Lung (tissue), 12 donors: ENCODE measurements around the gene RASGRP2. TPM values are rescaled to one million over a fixed set of nuclear protein-coding genes. Genes with fewer than 3 reads are reported as not detected.
A peak's percentile ranks its signal among the peaks of the same experiment; 100 is the strongest.

Experiments used
- ATAC-seq: fragments of 200-7000 bp; cut with Tn5 transposase; one replicate; pipeline ENCODE4 v1.9.1; 2020; ENCODE audit warnings: moderate number of reproducible peaks; ENCODE audit not compliant: insufficient read depth, low FRiP score
- DNase-seq, 3 donors: peaks; one replicate each; pipeline ENCODE4 v3.0.0-alpha.2; 2013 to 2017
- H3K27ac ChIP-seq, 2 donors: one replicate each; pipeline ENCODE4 v1.5.1; 2013; ENCODE audit warnings: mild to moderate bottlenecking in 2 of 2, moderate library complexity in 2 of 2, control low read depth in 1 of 2, inconsistent platforms in 1 of 2, low read depth in 1 of 2, low read length in 1 of 2
- H3K27me3 ChIP-seq, 3 donors: one replicate each; pipeline ENCODE4 v1.5.1; 2013; ENCODE audit warnings: low read length in 2 of 3; ENCODE audit not compliant: control insufficient read depth in 3 of 3, insufficient read depth in 3 of 3
- H3K36me3 ChIP-seq, 4 donors: one replicate each; pipeline ENCODE4 v1.5.1; 2013; ENCODE audit warnings: low read length in 4 of 4, mild to moderate bottlenecking in 1 of 4, moderate library complexity in 1 of 4; ENCODE audit not compliant: control insufficient read depth in 4 of 4, insufficient read depth in 4 of 4
- H3K4me1 ChIP-seq, 5 donors: one replicate each; pipeline ENCODE4 v1.5.1; 2013; ENCODE audit warnings: low read length in 5 of 5, mild to moderate bottlenecking in 2 of 5, moderate library complexity in 1 of 5; ENCODE audit not compliant: control insufficient read depth in 5 of 5, insufficient read depth in 5 of 5
- H3K4me3 ChIP-seq: one replicate; pipeline ENCODE4 v1.5.1; 2013; ENCODE audit warnings: mild to moderate bottlenecking, control low read depth, moderate library complexity
- H3K9ac ChIP-seq, 2 donors: one replicate each; pipeline ENCODE4 v1.5.1; 2013; ENCODE audit warnings: low read length in 2 of 2, control low read depth in 1 of 2; ENCODE audit not compliant: insufficient read depth in 1 of 2
- H3K9me3 ChIP-seq, 4 donors: one replicate each; pipeline ENCODE4 v1.5.1; 2013; ENCODE audit warnings: low read length in 3 of 4, mild to moderate bottlenecking in 1 of 4, moderate library complexity in 1 of 4; ENCODE audit not compliant: control insufficient read depth in 4 of 4, insufficient read depth in 3 of 4
- CTCF ChIP-seq: IDR thresholded peaks from 2 replicates; pipeline ENCODE4 v1.5.1; 2012; ENCODE audit warnings: mild to moderate bottlenecking; ENCODE audit errors: control extremely low read depth, extremely low read depth
- WGBS, 2 donors: extraction: QIAGEN DNeasy Blood & Tissue Kit; methylation state at CpG; one replicate each; pipeline ENCODE4 v1.1.7; 2013; 5-methylcytosine and 5-hydroxymethylcytosine counted together
- polyA plus RNA-seq, 2 donors: library from polyadenylated mRNA; stranded (reverse); fragments of 200-250 nt; gene quantifications; one replicate each; pipeline ENCODE4 v1.2.1, GENCODE V29; 2013
- total RNA-seq, 2 donors: library from RNA; depleted of rRNA in 1 of 2; stranded (reverse); fragments of >200 nt in 1 of 2; gene quantifications; one replicate each; pipeline ENCODE4 v1.2.1, GENCODE V29; 2014 to 2021
- donor health status: control.
- donor health status: control.
- donor health status: Bipolar disorder and iron deficiency.
- donor health status: healthy.
- donor health status: DM: yes; HTN: yes; CAD: no.

RASGRP2 gene
- total and polyA plus RNA-seq, 4 donors: 20.0 to 46.4 (median 30.8) TPM

DNA sequence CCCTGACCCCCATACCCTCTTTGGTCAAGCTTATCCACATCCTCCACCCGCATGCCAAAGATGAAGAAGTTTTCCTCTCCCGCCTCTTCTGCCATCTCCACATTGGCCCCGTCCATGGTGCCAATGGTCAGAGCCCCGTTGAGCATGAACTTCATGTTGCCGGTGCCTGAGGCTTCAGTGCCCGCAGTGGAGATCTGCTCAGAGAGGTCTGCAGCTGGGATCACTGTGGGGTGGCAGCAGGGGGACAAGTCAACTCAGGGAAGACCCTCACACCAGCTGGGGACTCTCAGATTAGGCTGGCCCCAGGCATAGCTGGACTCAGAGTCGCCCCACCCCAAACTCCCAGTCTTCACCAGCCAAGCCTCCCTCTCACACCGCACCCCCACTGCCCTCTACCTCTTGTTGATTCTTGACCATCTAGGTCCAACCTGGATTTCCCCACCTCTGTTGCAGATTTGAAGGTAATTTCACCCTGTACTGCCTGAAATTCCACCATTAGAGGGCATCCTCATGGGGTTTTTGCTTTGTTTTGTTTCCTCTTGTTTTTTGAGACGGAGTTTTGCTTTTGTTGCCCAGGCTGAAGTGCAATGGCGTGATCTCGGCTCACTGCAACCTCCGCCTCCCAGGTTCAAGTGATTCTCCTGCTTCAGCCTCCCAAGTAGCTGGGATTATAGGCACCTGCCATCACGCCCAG lies 6.6 kb upstream of the RASGRP2 start:
- Histone ChIP-seq H3K27ac (no peak overlapping the region), H3K4me3 (no peak overlapping the region), H3K9me3 (no peaks in the 10 kb centered on the region), H3K9ac (no peak overlapping the region), H3K27me3 (peaks cover 0 to 3% (median 0%) of the 10 kb centered on the region in 3 donors), H3K36me3 (peaks cover 0 to 4% (median 1%) of the 10 kb centered on the region in 4 donors), H3K4me1 (peaks cover 0 to 4% (median 0%) of the 10 kb centered on the region in 5 donors)
- DNase-seq: no peak
- no peak for TF ChIP-seq CTCF
- no peak for ATAC-seq
- WGBS, 2 donors: 92 to 93% methylated on average over 13 of the region's 13 CpGs

DNA sequence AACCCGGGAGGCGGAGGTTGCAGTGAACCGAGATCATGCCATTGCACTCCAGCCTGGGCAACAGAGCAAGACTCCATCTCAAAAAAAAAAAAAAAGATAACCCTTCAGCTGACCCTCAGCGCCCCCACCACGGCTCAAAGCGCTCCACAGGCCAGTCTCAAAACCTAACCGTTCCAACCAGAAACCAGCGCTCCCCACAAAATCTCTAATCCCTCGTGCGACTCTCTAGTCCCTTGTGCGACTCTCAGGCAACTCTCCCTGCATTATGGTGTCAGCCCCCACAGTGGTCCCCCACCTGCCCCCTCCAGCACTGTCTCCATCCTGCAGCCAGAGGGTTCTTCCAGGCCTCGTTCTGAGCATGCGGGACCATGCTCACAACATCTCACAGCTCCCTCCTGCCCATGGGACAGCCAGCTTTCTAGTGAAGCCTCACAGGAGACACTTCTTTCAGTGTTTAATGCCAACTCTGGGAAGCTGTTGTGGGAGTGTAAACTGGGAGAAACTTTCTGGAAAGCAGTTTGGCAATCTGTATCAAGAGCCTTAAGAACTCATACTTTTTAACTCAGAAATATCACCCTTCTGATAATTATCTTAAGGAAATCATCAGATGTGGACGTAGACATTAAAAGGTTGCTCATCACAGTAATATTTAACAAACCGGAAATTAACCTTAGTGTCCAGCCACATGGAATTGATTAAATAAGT lies 4.2 kb upstream of the RASGRP2 start:
- peaks cover 0 to 4% (median 1%) of the 10 kb centered on the region in 4 donors for H3K36me3 ChIP-seq
- H3K9ac ChIP-seq: no peak overlapping the region
- peaks cover 0 to 21% (median 4%) of the 10 kb centered on the region in 5 donors for H3K4me1 ChIP-seq
- H3K4me3 ChIP-seq: no peak overlapping the region
- no peaks in the 10 kb centered on the region for H3K9me3 ChIP-seq
- ATAC-seq (no peak), DNase-seq (no peak)
- H3K27ac ChIP-seq: no peak overlapping the region
- 87 to 91% methylated on average over 15 of the region's 15 CpGs for WGBS, 2 donors
- no peak for TF ChIP-seq CTCF
- peaks cover 0 to 21% (median 7%) of the 10 kb centered on the region in 3 donors for H3K27me3 ChIP-seq

DNA sequence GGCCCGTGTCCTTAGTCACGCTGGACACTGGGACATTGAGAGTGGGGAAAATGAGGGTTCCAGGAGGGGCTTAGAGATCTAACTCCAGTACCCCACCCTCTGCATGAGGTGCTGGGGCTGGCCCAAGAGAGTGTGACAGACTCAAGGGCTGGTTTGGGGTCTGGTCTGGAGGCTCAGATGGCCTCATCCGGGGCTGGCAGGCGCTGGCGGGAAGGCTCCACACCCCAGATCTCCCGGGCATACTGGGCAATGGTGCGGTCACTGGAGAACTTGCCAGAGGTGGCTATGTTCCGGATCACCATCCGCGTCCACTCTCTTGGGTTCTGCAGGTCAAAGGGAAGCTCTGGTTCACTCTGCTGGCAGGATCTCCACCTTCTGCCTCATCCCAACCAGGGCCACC lies 2.5 kb upstream of the RASGRP2 start:
- Histone ChIP-seq H3K4me3 (no peak overlapping the region), H3K27me3 (peaks cover 0 to 38% (median 13%) of the 10 kb centered on the region in 3 donors), H3K36me3 (no peaks in the 10 kb centered on the region), H3K27ac (peak overlapping the region; percentile 18 to 47), H3K4me1 (peaks cover 0 to 31% (median 10%) of the 10 kb centered on the region in 5 donors), H3K9ac (no peak overlapping the region), H3K9me3 (no peaks in the 10 kb centered on the region)
- ATAC-seq: no peak
- no peak for TF ChIP-seq CTCF
- WGBS, 2 donors: 70 to 72% methylated on average over 10 of the region's 10 CpGs
- DNase-seq: no peak
